Keratinocyte (primary cell): ENCODE data around the gene CAMKMT.

Experiments
- EZH2 ChIP-seq: IDR thresholded peaks from one replicate; pipeline ENCODE4 v1.6.1; 2012; ENCODE audit warnings: inconsistent platforms, mild to moderate bottlenecking, low read length, moderate library complexity
- TF ChIP-seq, protein P1 (sequence below), 3 experiments: IDR thresholded peaks in 1 of 3; conservative IDR thresholded peaks in 1 of 3; optimal IDR thresholded peaks in 1 of 3; 2 replicates in 2 of 3; 3 replicates in 1 of 3; pipeline versions ENCODE3 to v1.5.1; 2011; ENCODE audit warnings: low read length in 3 of 3, mild to moderate bottlenecking in 3 of 3, moderate library complexity in 2 of 3, control low read depth in 1 of 3, inconsistent platforms in 1 of 3; ENCODE audit not compliant: insufficient read depth in 2 of 3; ENCODE audit errors: extremely low read depth in 1 of 3

DNA sequence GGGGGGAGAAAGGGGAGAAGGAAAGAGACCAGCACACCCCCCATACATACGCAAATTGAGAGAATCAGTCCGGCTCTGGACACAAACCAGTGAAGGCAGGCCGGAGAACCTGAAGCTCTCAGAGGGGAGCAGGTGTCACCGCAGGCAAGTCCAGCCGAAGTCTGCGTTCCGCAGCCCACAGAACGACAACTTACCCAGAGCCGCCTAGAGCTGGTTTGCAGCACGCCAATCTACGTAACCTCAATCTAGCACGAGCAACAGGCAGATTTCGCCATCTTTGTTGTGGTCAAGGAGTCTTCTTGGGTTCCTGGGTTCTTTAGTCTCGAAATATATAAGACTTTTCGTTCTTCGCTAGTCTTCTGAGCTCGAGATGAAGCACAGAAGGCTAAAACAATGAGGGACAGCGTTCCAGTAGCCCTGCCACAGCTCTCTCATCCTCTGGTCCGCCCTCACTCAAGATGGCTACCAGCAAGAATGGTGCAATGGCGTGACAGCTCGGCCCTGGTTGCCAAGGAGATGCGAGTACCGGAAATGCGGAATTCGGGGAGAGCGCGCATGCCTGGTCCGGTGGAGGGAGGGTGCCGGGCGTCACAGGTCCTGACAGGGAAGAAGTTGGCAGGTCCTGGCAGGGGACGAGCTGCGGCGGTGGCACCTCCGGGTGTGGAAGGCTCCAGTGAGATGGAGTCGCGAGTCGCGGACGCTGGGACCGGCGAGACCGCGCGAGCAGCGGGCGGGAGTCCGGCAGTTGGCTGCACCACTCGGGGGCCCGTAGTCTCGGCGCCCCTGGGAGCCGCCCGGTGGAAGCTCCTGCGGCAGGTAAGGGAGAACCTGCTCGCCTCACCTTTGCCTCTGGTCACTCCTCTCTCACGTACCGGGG, at the start of gene CAMKMT, which contains the start of gene PREPL:
- TF ChIP-seq, protein P1, sequence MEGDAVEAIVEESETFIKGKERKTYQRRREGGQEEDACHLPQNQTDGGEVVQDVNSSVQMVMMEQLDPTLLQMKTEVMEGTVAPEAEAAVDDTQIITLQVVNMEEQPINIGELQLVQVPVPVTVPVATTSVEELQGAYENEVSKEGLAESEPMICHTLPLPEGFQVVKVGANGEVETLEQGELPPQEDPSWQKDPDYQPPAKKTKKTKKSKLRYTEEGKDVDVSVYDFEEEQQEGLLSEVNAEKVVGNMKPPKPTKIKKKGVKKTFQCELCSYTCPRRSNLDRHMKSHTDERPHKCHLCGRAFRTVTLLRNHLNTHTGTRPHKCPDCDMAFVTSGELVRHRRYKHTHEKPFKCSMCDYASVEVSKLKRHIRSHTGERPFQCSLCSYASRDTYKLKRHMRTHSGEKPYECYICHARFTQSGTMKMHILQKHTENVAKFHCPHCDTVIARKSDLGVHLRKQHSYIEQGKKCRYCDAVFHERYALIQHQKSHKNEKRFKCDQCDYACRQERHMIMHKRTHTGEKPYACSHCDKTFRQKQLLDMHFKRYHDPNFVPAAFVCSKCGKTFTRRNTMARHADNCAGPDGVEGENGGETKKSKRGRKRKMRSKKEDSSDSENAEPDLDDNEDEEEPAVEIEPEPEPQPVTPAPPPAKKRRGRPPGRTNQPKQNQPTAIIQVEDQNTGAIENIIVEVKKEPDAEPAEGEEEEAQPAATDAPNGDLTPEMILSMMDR (optimal IDR thresholded peaks at IDR 0.05 in 1 of 3, IDR thresholded peaks at IDR 0.05 in 1 of 3, conservative IDR thresholded peaks at IDR 0.05 in 1 of 3; ENCODE audit: extremely low read depth in 1 of 3, insufficient read depth in 2 of 3, low read length in 3 of 3): no peak
- TF ChIP-seq EZH2: no peak
